GM08714 (cell line): ENCODE data around the gene PDZRN4.

Source experiments
- H3K4me3 ChIP-seq: fragments of 200-500 bp; sonication (Bioruptor generic); 2 replicates; pipeline ENCODE4 v1.5.1; 2014; ENCODE audit warnings: mild to moderate bottlenecking, low read length, inconsistent platforms
- ZNF274 ChIP-seq: IDR thresholded peaks from 2 replicates; pipeline ENCODE4 v1.6.1; 2012; ENCODE audit warnings: mild to moderate bottlenecking, low read depth, low read length

Gene PDZRN4

GRCh38 chr12:41436076-41436475 lies 248.0 kb downstream of the PDZRN4 start:
- TF ChIP-seq ZNF274, result no peak
- no peak overlapping the region for H3K4me3 ChIP-seq

GRCh38 chr12:41437563-41437962 lies 249.4 kb downstream of the PDZRN4 start:
- TF ChIP-seq ZNF274, result no peak
- no peak overlapping the region for H3K4me3 ChIP-seq

- H3K4me3 ChIP-seq, result no peak overlapping the region
- TF ChIP-seq ZNF274, result no peak
These were observed 250.9 kb downstream of the PDZRN4 start for GRCh38 chr12:41438854-41439541.

GRCh38 chr12:41439801-41440200 lies 251.7 kb downstream of the PDZRN4 start:
- no peak overlapping the region for H3K4me3 ChIP-seq
- no peak for TF ChIP-seq ZNF274

DNA sequence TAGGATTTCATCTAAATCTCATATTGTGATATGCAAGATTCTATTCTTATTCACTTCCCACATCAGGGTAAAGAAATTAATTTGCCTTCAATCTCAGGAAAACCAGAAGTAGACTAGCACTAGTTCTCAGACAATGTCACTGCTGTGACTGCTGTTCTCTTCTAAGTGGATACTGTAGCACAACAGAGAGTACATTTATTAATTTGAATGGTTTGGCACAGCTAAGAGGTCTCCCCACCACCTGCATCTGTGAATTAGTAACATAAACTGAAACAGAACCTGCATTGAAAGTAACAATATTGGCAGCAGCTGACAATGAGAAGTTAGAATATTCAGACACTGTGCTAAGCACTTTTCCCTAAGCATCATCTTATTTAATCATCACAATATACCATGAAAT lies 253.1 kb downstream of the PDZRN4 start:
- no peak overlapping the region for H3K4me3 ChIP-seq
- no peak for TF ChIP-seq ZNF274

DNA sequence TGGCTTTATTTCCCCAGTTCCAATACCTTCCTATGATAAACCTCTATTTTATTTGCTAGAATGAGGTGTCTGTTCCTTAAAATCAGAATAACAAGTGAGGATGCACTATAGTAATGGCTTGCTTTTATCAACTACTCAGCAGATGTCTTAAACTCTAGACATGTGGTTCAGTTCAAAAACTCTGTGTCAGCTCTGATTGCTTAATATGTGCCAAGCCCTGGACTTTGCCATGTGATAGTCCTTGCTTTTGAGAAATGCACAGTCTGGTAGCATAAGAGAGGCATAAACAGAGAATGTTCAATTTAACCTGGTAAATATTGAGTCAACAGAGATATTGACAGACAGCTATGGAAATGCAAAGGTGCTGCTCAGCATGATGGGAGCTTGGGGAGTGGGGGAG lies 254.8 kb downstream of the PDZRN4 start:
- H3K4me3 ChIP-seq, result no peak overlapping the region
- TF ChIP-seq ZNF274, result no peak

- no peak for TF ChIP-seq ZNF274
- H3K4me3 ChIP-seq, result no peak overlapping the region
These were observed 255.6 kb downstream of the PDZRN4 start for GRCh38 chr12:41443690-41444089.

DNA sequence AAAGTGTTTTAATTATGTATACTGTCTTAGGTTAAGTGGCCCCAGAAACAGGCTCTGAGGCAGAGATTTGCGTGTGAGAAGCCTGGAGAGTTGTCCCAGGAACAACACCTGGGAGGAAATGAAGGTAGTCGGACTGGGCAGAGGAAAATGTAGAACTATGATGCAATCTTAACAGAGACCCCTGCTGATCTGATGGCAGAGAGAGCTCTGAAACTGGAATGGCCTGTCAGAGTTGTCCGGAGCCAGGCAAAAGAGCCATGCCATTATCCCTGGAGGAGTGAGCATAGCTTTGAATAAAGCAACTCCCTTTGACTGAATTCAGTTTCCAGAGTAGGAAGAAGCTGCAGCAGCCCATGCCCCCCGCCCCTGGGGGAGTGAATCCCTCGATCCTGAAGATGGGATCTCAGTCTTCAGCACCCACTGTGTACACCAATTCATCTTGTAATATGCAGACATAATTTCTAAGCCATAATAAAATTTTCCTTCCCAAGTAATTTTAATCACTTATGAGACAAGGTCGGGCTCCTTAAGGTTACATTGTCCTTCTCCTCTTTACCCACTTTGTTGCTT lies 264.8 kb downstream of the PDZRN4 start:
- TF ChIP-seq ZNF274, result no peak
- no peak overlapping the region for H3K4me3 ChIP-seq

- no peak for TF ChIP-seq ZNF274
- H3K4me3 ChIP-seq, result no peak overlapping the region
These were observed 265.3 kb downstream of the PDZRN4 start for GRCh38 chr12:41453409-41453808.

GRCh38 chr12:41459111-41459905 lies 271.2 kb downstream of the PDZRN4 start:
- no peak for TF ChIP-seq ZNF274
- H3K4me3 ChIP-seq, result no peak overlapping the region

- no peak overlapping the region for H3K4me3 ChIP-seq
- no peak for TF ChIP-seq ZNF274
These were observed 271.7 kb downstream of the PDZRN4 start for GRCh38 chr12:41459906-41460214.

GRCh38 chr12:41460906-41461305 lies 272.8 kb downstream of the PDZRN4 start:
- no peak for TF ChIP-seq ZNF274

DNA sequence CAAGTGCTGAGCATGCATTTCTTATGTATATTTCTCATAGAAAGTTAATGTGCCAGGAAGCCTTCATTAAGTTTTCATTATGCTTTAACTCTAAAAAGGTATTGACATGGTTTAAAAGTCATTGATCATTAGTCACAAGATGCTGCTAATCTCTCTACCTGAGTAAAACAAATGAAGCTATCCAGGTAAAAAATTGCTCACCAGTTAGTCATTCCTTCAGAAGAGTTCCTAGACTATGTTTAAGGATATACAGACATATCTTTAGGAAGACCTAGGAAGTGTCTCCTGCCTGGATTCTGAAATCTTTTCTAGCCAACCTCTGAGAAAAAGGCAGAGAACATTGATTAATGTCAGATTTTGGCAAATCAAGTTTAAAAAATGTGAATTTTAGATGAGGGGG lies 274.2 kb downstream of the PDZRN4 start:
- TF ChIP-seq ZNF274, result no peak
- H3K4me3 ChIP-seq, result no peak overlapping the region

More at GRCh38 chr12:41460906-41461305, 272.8 kb downstream of the PDZRN4 start:
- H3K4me3 ChIP-seq, result no peak overlapping the region

GRCh38 chr12:41465526-41465925 lies 277.4 kb downstream of the PDZRN4 start:
- TF ChIP-seq ZNF274, result no peak
- no peak overlapping the region for H3K4me3 ChIP-seq

- no peak for TF ChIP-seq ZNF274
- no peak overlapping the region for H3K4me3 ChIP-seq
These were observed 278.2 kb downstream of the PDZRN4 start for GRCh38 chr12:41466300-41466699.
